ENCODE measurements around the gene PCSK6.

Gene PCSK6

GRCh38 chr15:101276501-101277037 lies 212.9 kb downstream of the PCSK6 start:
- DNase-seq (ENCODE audit: low read depth in 2 of 2), result no peak

- DNase-seq (ENCODE audit: low read depth in 2 of 2), result no peak
Measured at GRCh38 chr15:101275018-101275417, 214.5 kb downstream of the PCSK6 start.

GRCh38 chr15:101273534-101273933 lies 216.0 kb downstream of the PCSK6 start:
- DNase-seq (ENCODE audit: low read depth in 2 of 2), result no peak

- DNase-seq (ENCODE audit: low read depth in 2 of 2), result no peak
Measured at GRCh38 chr15:101272584-101272983, 216.9 kb downstream of the PCSK6 start.

- no peak for DNase-seq (ENCODE audit: low read depth in 2 of 2)
Measured at GRCh38 chr15:101269479-101270223, 219.9 kb downstream of the PCSK6 start.

- DNase-seq (ENCODE audit: low read depth in 2 of 2), result no peak
Measured at GRCh38 chr15:101267320-101268104, 222.0 kb downstream of the PCSK6 start.

- no peak for DNase-seq (ENCODE audit: low read depth in 2 of 2)
Measured at GRCh38 chr15:101266787-101267186, 222.7 kb downstream of the PCSK6 start.

GRCh38 chr15:101266034-101266433 lies 223.5 kb downstream of the PCSK6 start:
- no peak for DNase-seq (ENCODE audit: low read depth in 2 of 2)

GRCh38 chr15:101264911-101265641 lies 224.4 kb downstream of the PCSK6 start:
- DNase-seq (ENCODE audit: low read depth in 2 of 2), result no peak

- DNase-seq (ENCODE audit: low read depth in 2 of 2), result no peak
Measured at GRCh38 chr15:101264011-101264410, 225.5 kb downstream of the PCSK6 start.

- DNase-seq (ENCODE audit: low read depth in 2 of 2), result no peak
Measured at GRCh38 chr15:101262551-101262950, 227.0 kb downstream of the PCSK6 start.

- DNase-seq (ENCODE audit: low read depth in 2 of 2), result peak; percentile 33 to 35
Measured at GRCh38 chr15:101258238-101259144, 231.0 kb downstream of the PCSK6 start.

- no peak for DNase-seq (ENCODE audit: low read depth in 2 of 2)
Measured at GRCh38 chr15:101256757-101257156, 232.8 kb downstream of the PCSK6 start.

GRCh38 chr15:101255615-101256241 lies 233.8 kb downstream of the PCSK6 start:
- no peak for DNase-seq (ENCODE audit: low read depth in 2 of 2)

GRCh38 chr15:101255051-101255395 lies 234.5 kb downstream of the PCSK6 start:
- DNase-seq (ENCODE audit: low read depth in 2 of 2), result no peak

- DNase-seq (ENCODE audit: low read depth in 2 of 2), result no peak
Measured at GRCh38 chr15:101254157-101255050, 235.1 kb downstream of the PCSK6 start.
